HepG2 (cell line): ENCODE results near the gene SH2D3C. TPM values are rescaled to one million over a fixed set of nuclear protein-coding genes. Genes with fewer than 3 reads are reported as not detected.

ENCODE experiments used
- ATF6 ChIP-seq: sonication (generic); formaldehyde crosslinking; conservative IDR thresholded peaks from 2 replicates; pipeline ENCODE4 v1.4.0; 2020; ENCODE audit warnings: missing genetic modification reagents
- GABPA ChIP-seq, 2 experiments: IDR thresholded peaks; 2 replicates each; pipeline ENCODE4 v1.6.1; 2011 to 2016; ENCODE audit warnings: low read depth in 2 of 2, low read length in 1 of 2, missing biosample characterization in 1 of 2, missing genetic modification characterization in 1 of 2
- GFI1 ChIP-seq: sonication (generic); formaldehyde crosslinking; IDR thresholded peaks from 2 replicates; pipeline ENCODE4 v1.5.0; 2020; ENCODE audit warnings: missing genetic modification reagents, mild to moderate bottlenecking, borderline replicate concordance
- HMGA1 ChIP-seq: sonication (generic); formaldehyde crosslinking; conservative IDR thresholded peaks from 2 replicates; pipeline ENCODE4 v1.4.0; 2020; ENCODE audit warnings: missing genetic modification reagents
- NCOA2 ChIP-seq: sonication (generic); formaldehyde crosslinking; IDR thresholded peaks from 2 replicates; pipeline ENCODE4 v1.8.0; 2022; ENCODE audit warnings: inconsistent platforms
- NFIB ChIP-seq: sonication (generic); formaldehyde crosslinking; IDR thresholded peaks from 2 replicates; pipeline ENCODE4 v1.9.0; 2021; ENCODE audit warnings: missing genetic modification reagents, mild to moderate bottlenecking, borderline replicate concordance
- SOX13 ChIP-seq, 3 experiments: fragments of 450-650 bp in 1 of 3; sonication (generic) in 1 of 3; formaldehyde crosslinking in 1 of 3; IDR thresholded peaks in 2 of 3; conservative IDR thresholded peaks in 1 of 3; 2 replicates each; pipeline versions ENCODE4 v1.5.0 to v1.6.1; 2016 to 2020; ENCODE audit warnings: antibody characterized with exemption in 1 of 3, mild to moderate bottlenecking in 1 of 3, missing compliant biosample characterization in 1 of 3, missing genetic modification reagents in 1 of 3, moderate library complexity in 1 of 3
- ZBTB8A ChIP-seq: sonication (generic); formaldehyde crosslinking; IDR thresholded peaks from 2 replicates; pipeline ENCODE4 v1.4.0; 2020; ENCODE audit warnings: mild to moderate bottlenecking, low read depth, missing genetic modification reagents, borderline replicate concordance
- ZNF224 ChIP-seq: sonication (generic); formaldehyde crosslinking; IDR thresholded peaks from 2 replicates; pipeline ENCODE4 v1.5.0; 2020; ENCODE audit warnings: mild to moderate bottlenecking, missing genetic modification reagents
- ZNF567 ChIP-seq: sonication (generic); formaldehyde crosslinking; IDR thresholded peaks from 2 replicates; pipeline ENCODE4 v1.8.1; 2023; ENCODE audit warnings: mild to moderate bottlenecking, missing genetic modification reagents, borderline replicate concordance
- ZNF609 ChIP-seq: sonication (generic); formaldehyde crosslinking; IDR thresholded peaks from 2 replicates; pipeline ENCODE4 v1.4.0; 2020; ENCODE audit warnings: mild to moderate bottlenecking, missing genetic modification reagents, borderline replicate concordance
- polyA plus RNA-seq, 8 experiments: library from polyadenylated mRNA; depleted of rRNA in 3 of 8; stranded (reverse) in 7 of 8; unstranded in 1 of 8; fragments of >200 nt; fragmentation: Illumina TruSeq in 4 of 8; extraction: Trizol in 4 of 8; gene quantifications; 2 replicates each; pipeline versions ENCODE4 v1.2.1 to v1.2.3, GENCODE V29; 2011 to 2016; ENCODE audit warnings: low read depth in 4 of 8, missing spikeins in 1 of 8, mixed read lengths in 1 of 8; ENCODE audit not compliant: insufficient read depth in 1 of 8
- total RNA-seq, 5 experiments: library from RNA; depleted of rRNA; stranded (reverse); fragments of >200 nt; fragmentation: Illumina TruSeq; extraction: Trizol; gene quantifications; 2 replicates each; pipeline ENCODE4 v1.2.3, GENCODE V29; 2016; ENCODE audit warnings: low read depth in 1 of 5
- TF ChIP-seq, protein P1 (sequence below): sonication (generic); formaldehyde crosslinking; IDR thresholded peaks from 2 replicates; pipeline ENCODE4 v1.5.0; 2020; ENCODE audit warnings: missing genetic modification reagents
- TF ChIP-seq, protein P2 (sequence below): sonication (generic); formaldehyde crosslinking; IDR thresholded peaks from 2 replicates; pipeline ENCODE4 v1.5.1; 2020; ENCODE audit warnings: mild to moderate bottlenecking, missing genetic modification reagents, moderate library complexity

The SH2D3C gene
- total and polyA plus RNA-seq, 2 of the 13 experiments (the other 11 are each of a cell fraction or from before 2014, with no cell fraction given), result not detected

- TF ChIP-seq ZNF609, result no peak
- TF ChIP-seq GFI1 (CRISPR knock-in tag), result peak; percentile 24; the same call in 1 of the 2 replicates
- TF ChIP-seq, protein P1, sequence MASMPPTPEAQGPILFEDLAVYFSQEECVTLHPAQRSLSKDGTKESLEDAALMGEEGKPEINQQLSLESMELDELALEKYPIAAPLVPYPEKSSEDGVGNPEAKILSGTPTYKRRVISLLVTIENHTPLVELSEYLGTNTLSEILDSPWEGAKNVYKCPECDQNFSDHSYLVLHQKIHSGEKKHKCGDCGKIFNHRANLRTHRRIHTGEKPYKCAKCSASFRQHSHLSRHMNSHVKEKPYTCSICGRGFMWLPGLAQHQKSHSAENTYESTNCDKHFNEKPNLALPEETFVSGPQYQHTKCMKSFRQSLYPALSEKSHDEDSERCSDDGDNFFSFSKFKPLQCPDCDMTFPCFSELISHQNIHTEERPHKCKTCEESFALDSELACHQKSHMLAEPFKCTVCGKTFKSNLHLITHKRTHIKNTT, result no peak
- TF ChIP-seq ZBTB8A, result no peak
- TF ChIP-seq NCOA2 (CRISPR knock-in tag), result no peak
- TF ChIP-seq ATF6, result no peak
- no peak for TF ChIP-seq ZNF224 (CRISPR knock-in tag)
- TF ChIP-seq ZNF567, result no peak
- TF ChIP-seq HMGA1 (CRISPR knock-in tag), result no peak
- TF ChIP-seq, protein P2, sequence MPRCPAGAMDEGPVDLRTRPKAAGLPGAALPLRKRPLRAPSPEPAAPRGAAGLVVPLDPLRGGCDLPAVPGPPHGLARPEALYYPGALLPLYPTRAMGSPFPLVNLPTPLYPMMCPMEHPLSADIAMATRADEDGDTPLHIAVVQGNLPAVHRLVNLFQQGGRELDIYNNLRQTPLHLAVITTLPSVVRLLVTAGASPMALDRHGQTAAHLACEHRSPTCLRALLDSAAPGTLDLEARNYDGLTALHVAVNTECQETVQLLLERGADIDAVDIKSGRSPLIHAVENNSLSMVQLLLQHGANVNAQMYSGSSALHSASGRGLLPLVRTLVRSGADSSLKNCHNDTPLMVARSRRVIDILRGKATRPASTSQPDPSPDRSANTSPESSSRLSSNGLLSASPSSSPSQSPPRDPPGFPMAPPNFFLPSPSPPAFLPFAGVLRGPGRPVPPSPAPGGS (CRISPR knock-in tag), result no peak
- no peak for TF ChIP-seq GABPA (IDR thresholded peaks at IDR 0.05; ENCODE audit: low read depth, low read length)
- TF ChIP-seq GABPA (CRISPR knock-in tag; IDR thresholded peaks at IDR 0.05; ENCODE audit: low read depth), result peak; percentile 25; the same call in 1 of the 2 replicates
- no peak for TF ChIP-seq NFIB (CRISPR knock-in tag)
- no peak for TF ChIP-seq SOX13 (IDR thresholded peaks at IDR 0.05)
- TF ChIP-seq SOX13 (CRISPR knock-in tag; conservative IDR thresholded peaks at IDR 0.05 in 1 of 2, IDR thresholded peaks at IDR 0.05 in 1 of 2), result peak in 1 of 2 experiments; percentile 69; a peak in 2 of 4 replicates
Observed at GRCh38 chr9:127711226-127711701, 67.2 kb downstream of the SH2D3C start (continued).
